Measurements from ENCODE around the gene PGAP6. TPM values are rescaled to one million over a fixed set of nuclear protein-coding genes. Genes with fewer than 3 reads are reported as not detected.

The PGAP6 gene
- total and polyA plus RNA-seq, 2 of the 13 experiments (the other 11 are each of a cell fraction or from before 2014, with no cell fraction given): 52.7 to 136 TPM

DNA sequence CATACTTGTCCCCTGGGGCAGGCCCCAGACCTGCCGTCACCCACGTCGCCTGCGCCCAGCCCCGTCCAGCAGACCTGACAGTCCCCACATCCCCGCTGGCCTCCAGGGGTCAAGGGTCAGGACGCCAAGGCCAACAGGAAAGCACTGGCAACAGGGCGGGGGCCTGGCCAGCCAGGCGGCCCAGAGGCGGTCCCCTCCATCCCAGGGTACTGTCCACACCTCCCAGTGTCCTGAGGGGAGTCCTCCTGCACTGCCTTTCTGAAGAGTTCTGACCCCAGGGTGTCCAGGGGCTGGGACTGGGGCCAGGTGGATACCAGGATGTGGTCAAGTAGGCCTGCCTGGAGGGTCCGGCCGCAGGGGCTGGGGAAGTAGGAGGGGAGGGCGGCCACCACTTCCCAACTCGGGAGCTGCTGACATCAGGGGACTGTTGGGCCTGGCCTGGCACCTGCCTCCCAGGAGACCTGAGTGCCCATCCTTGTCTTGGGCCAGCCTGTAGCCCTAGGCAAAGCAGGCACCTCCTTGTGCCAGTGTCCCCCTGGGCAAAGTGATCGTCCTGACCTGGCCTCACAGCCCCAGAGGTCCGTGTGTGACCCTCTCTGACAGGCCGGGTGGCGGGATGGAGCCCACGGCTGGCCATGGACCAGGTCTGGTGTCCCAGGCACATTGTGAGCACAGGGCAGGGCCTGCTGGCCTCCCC lies 22.6 kb downstream of the PGAP6 start (continued):
- TF ChIP-seq ZSCAN29 (CRISPR knock-in tag; conservative IDR thresholded peaks at IDR 0.05) (no peak; the same call in 1 of the 2 replicates), YEATS4 (CRISPR knock-in tag; IDR thresholded peaks at IDR 0.05; ENCODE audit: borderline replicate concordance) (peak; percentile 64; the same call in 1 of the 2 replicates), THAP11 (CRISPR knock-in tag; IDR thresholded peaks at IDR 0.05) (0 out of 2 replicates have a peak, but pooled peaks have one; percentile 37), ZNF83 (CRISPR knock-in tag; IDR thresholded peaks at IDR 0.05; ENCODE audit: borderline replicate concordance) (peak; percentile 79; the same call in 1 of the 2 replicates), ZNF788 (CRISPR knock-in tag; IDR thresholded peaks at IDR 0.05; ENCODE audit: borderline replicate concordance) (peak; percentile 53; the same call in 1 of the 2 replicates), ZZZ3 (CRISPR knock-in tag; IDR thresholded peaks at IDR 0.05; ENCODE audit: borderline replicate concordance) (0 out of 2 replicates have a peak, but pooled peaks have one; percentile 72), EEA1 (CRISPR knock-in tag; IDR thresholded peaks at IDR 0.05; ENCODE audit: borderline replicate concordance) (no peak), ZNF615 (CRISPR knock-in tag; IDR thresholded peaks at IDR 0.05; ENCODE audit: borderline replicate concordance) (no peak), CBFB (CRISPR knock-in tag; IDR thresholded peaks at IDR 0.05) (no peak), ZEB1 (IDR thresholded peaks at IDR 0.05; ENCODE audit: insufficient replicate concordance, low read depth) (no peak), HES4 (CRISPR knock-in tag; IDR thresholded peaks at IDR 0.05; ENCODE audit: borderline replicate concordance) (no peak), ZNF558 (CRISPR knock-in tag; IDR thresholded peaks at IDR 0.05; ENCODE audit: borderline replicate concordance) (no peak), ATF7-NPFF (CRISPR knock-in tag; IDR thresholded peaks at IDR 0.05; ENCODE audit: low read depth) (0 out of 2 replicates have a peak, but pooled peaks have one; percentile 37), IKZF1 (IDR thresholded peaks at IDR 0.05) (no peak), SAFB2 (CRISPR knock-in tag; IDR thresholded peaks at IDR 0.05; ENCODE audit: borderline replicate concordance, low read depth) (peak; percentile 57), MED8 (CRISPR knock-in tag; IDR thresholded peaks at IDR 0.05; ENCODE audit: insufficient replicate concordance) (peak; percentile 51), ZNF883 (CRISPR knock-in tag; IDR thresholded peaks at IDR 0.05; ENCODE audit: not compliant biosample characterization) (peak; percentile 38), ZMAT3 (CRISPR knock-in tag; conservative IDR thresholded peaks at IDR 0.05) (peak; percentile 42; the same call in 1 of the 2 replicates), GATAD2A (CRISPR knock-in tag; IDR thresholded peaks at IDR 0.05) (peak; percentile 80), ZNF552 (CRISPR knock-in tag; IDR thresholded peaks at IDR 0.05; ENCODE audit: borderline replicate concordance) (no peak), KMT2B (CRISPR knock-in tag; IDR thresholded peaks at IDR 0.05) (no peak), ZNF598 (CRISPR knock-in tag; IDR thresholded peaks at IDR 0.05; ENCODE audit: borderline replicate concordance) (peak; percentile 94), RFXANK (CRISPR knock-in tag; IDR thresholded peaks at IDR 0.05) (no peak), ZFY (CRISPR knock-in tag; IDR thresholded peaks at IDR 0.05) (peak; percentile 73), CAMTA2 (CRISPR knock-in tag; IDR thresholded peaks at IDR 0.05; ENCODE audit: borderline replicate concordance) (no peak), ZBED4 (CRISPR knock-in tag; IDR thresholded peaks at IDR 0.05; ENCODE audit: borderline replicate concordance) (peak; percentile 68; the same call in 1 of the 2 replicates)
- TF ChIP-seq, protein P1, sequence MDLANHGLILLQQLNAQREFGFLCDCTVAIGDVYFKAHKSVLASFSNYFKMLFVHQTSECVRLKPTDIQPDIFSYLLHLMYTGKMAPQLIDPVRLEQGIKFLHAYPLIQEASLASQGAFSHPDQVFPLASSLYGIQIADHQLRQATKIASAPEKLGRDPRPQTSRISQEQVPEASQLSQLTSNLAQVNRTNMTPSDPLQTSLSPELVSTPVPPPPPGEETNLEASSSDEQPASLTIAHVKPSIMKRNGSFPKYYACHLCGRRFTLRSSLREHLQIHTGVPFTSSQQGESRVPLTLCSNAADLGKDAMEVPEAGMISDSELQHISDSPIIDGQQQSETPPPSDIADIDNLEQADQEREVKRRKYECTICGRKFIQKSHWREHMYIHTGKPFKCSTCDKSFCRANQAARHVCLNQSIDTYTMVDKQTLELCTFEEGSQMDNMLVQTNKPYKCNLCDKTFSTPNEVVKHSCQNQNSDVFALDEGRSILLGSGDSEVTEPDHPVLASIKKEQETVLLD (CRISPR knock-in tag; IDR thresholded peaks at IDR 0.05; ENCODE audit: low read depth): no peak
